ENCODE measurements around the gene OR1J1. TPM values are rescaled to one million over a fixed set of nuclear protein-coding genes. Genes with fewer than 3 reads are reported as not detected.

Gene OR1J1, protein sequence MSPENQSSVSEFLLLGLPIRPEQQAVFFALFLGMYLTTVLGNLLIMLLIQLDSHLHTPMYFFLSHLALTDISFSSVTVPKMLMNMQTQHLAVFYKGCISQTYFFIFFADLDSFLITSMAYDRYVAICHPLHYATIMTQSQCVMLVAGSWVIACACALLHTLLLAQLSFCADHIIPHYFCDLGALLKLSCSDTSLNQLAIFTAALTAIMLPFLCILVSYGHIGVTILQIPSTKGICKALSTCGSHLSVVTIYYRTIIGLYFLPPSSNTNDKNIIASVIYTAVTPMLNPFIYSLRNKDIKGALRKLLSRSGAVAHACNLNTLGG
- total RNA-seq, result not detected

GRCh38 chr9:122477826-122478225 is at the start of gene OR1J1:
OR1J1 (minus strand) TSS chr9:122477926; CDS start chr9:122477926, 0 bp downstream.

GRCh38 chr9:122527193-122527592 is 49.5 kb upstream of the OR1J1 start, which contains the start of gene OR1N1:
OR1N1 (minus strand) TSS chr9:122527293; CDS start chr9:122527293, 0 bp downstream.

GRCh38 chr9:122518841-122519240 is 41.1 kb upstream of the OR1J1 start, which contains the start of gene OR1J4:
OR1J4 (plus strand) TSS chr9:122519141; CDS start chr9:122519141, 0 bp downstream.

DNA sequence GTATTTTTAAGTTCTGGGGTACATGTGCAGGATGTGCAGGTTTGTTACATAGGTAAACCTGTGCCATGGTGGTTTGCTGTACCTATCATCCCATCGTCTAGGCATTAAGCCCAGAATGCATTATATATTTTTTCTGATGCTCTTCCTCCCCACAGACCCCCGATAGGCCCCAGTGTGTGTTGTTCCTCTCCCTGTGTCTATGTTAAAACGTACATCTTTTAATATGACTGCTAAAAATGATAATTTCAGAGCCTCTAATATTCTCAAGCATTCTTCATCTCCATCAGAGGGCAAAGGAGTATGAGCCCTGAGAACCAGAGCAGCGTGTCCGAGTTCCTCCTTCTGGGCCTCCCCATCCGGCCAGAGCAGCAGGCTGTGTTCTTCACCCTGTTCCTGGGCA is 32.8 kb upstream of the OR1J1 start, which contains the start of gene OR1J2:
Gene OR1J2, plus strand, starts transcription at position 301 of the 400 bp plus-strand sequence. Its CDS starts 0 bp downstream, at position 301.

Other genes starting within 250 kb of the OR1J1 start
- gene LHX6, start 249.0 kb downstream of the OR1J1 start, total RNA-seq, result not detected
- gene RBM18, start 213.1 kb downstream of the OR1J1 start, total RNA-seq, result 10 to 100 TPM; 21.5 to 21.9 TPM
- 10 to 100 TPM; 33.5 to 37.3 TPM for gene MRRF, start 213.0 kb downstream of the OR1J1 start, total RNA-seq
- gene PTGS1, start 106.9 kb downstream of the OR1J1 start, total RNA-seq, result not detected
- not detected for gene OR1J2, start 32.9 kb upstream of the OR1J1 start, total RNA-seq
- not detected for gene OR1J4, start 41.2 kb upstream of the OR1J1 start, total RNA-seq
- gene OR1N1, start 49.4 kb upstream of the OR1J1 start, total RNA-seq, result not detected
- gene OR1N2, start 75.2 kb upstream of the OR1J1 start, total RNA-seq, result not detected
- not detected for gene OR1L8, start 105.5 kb upstream of the OR1J1 start, total RNA-seq
- gene OR1Q1, start 136.8 kb upstream of the OR1J1 start, total RNA-seq, result not detected
- not detected for gene OR1B1, start 179.7 kb upstream of the OR1J1 start, total RNA-seq
- not detected for gene OR1L1, start 183.8 kb upstream of the OR1J1 start, total RNA-seq
- gene OR1L3, start 197.2 kb upstream of the OR1J1 start, total RNA-seq, result not detected
- not detected for gene OR1L4, start 246.1 kb upstream of the OR1J1 start, total RNA-seq

Measured in activated naive CD4-positive, alpha-beta T cell treated with anti-CD3 and anti-CD28 coated beads, Interleukin-2, amount 10 ng/mL, durations not matched to agents 5 hours and 36 hours (primary cell).